ENCODE data around the gene PIP4K2A. TPM values are rescaled to one million over a fixed set of nuclear protein-coding genes. Genes with fewer than 3 reads are reported as not detected.

The PIP4K2A gene
- total and polyA plus RNA-seq, 2 of the 8 experiments (the other 6 are each of a cell fraction or from before 2014, with no cell fraction given) = 19.0 to 60.9 TPM

GRCh38 chr10:22715290-22715625 lies 880 bp upstream of the PIP4K2A start (continued):
- TF ChIP-seq CHD7 (IDR thresholded peaks at IDR 0.05; ENCODE audit: insufficient replicate concordance, low read length) (no peak), TAF1 (IDR thresholded peaks at IDR 0.05; ENCODE audit: low read depth, low read length) (no peak)

All from H1 (cell line).